Measurements from ENCODE around the gene LRRC57.

The LRRC57 gene

DNA sequence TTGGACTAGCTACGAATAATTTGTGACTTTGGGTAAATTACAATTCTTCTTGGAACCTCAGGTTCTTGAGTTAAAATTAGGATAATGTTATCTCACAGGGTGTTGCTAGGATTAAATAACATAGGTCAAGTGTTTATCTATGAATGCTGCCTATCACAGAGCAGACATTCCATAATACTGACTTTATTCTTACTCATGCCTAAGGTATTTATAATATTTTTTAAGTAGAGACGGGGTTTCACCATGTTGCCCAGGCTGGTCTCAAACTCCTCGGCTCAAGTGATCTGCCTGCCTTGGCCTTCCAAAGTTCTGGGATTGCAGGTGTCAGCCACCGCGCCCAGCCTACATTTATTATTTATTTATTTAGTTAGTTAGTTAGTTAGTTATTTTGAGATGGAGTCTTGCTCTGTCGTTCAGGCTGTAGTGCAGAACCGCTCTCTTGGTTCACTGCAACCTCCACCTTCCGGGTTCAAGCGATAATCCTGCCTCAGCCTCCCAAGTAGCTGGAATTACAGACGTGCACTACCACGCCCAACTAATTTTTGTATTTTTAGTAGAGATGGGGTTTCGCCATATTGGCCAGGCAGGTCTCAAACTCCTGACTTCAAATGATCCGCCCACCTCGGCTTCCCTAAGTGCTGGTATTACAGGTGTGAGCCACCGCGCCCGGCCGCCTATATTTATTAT is 56.9 kb downstream of the LRRC57 start:
- peaks cover 9% of the 10 kb centered on the region for H3K27me3 Mint-ChIP-seq (ENCODE audit: low read depth, poor library complexity)
- peak overlapping the region; percentile 99 for H3K27ac Mint-ChIP-seq
- H3K36me3 Mint-ChIP-seq (ENCODE audit: low read depth): peaks cover 5% of the 10 kb centered on the region
- DNase-seq: no peak
- TF ChIP-seq, protein P1, sequence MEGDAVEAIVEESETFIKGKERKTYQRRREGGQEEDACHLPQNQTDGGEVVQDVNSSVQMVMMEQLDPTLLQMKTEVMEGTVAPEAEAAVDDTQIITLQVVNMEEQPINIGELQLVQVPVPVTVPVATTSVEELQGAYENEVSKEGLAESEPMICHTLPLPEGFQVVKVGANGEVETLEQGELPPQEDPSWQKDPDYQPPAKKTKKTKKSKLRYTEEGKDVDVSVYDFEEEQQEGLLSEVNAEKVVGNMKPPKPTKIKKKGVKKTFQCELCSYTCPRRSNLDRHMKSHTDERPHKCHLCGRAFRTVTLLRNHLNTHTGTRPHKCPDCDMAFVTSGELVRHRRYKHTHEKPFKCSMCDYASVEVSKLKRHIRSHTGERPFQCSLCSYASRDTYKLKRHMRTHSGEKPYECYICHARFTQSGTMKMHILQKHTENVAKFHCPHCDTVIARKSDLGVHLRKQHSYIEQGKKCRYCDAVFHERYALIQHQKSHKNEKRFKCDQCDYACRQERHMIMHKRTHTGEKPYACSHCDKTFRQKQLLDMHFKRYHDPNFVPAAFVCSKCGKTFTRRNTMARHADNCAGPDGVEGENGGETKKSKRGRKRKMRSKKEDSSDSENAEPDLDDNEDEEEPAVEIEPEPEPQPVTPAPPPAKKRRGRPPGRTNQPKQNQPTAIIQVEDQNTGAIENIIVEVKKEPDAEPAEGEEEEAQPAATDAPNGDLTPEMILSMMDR (IDR thresholded peaks at IDR 0.05): no peak
- H3K4me3 Mint-ChIP-seq: peak overlapping the region; percentile 97
- no peaks in the 10 kb centered on the region for H3K9me3 Mint-ChIP-seq
- peaks cover 37% of the 10 kb centered on the region for H3K4me1 Mint-ChIP-seq

GRCh38 chr15:42490671-42491538 is 57.7 kb downstream of the LRRC57 start, which contains the start of gene ZNF106:
Gene ZNF106, minus strand, starts transcription at chr15:42491141. Its CDS starts 18,852 bp downstream, at chr15:42472289.
- peaks cover 9% of the 10 kb centered on the region for H3K27me3 Mint-ChIP-seq (ENCODE audit: low read depth, poor library complexity)
- peak within 1 kb of the TSS; percentile 97 for H3K4me3 Mint-ChIP-seq
- DNase-seq: peak; percentile 91

GRCh38 chr15:42490291-42490670 is 58.3 kb downstream of the LRRC57 start:
- peak overlapping the region; percentile 99 for H3K27ac Mint-ChIP-seq
- TF ChIP-seq, protein P1 (IDR thresholded peaks at IDR 0.05): no peak
- peak overlapping the region; percentile 97 for H3K4me3 Mint-ChIP-seq
- peaks cover 9% of the 10 kb centered on the region for H3K27me3 Mint-ChIP-seq (ENCODE audit: low read depth, poor library complexity)
- peaks cover 26% of the 10 kb centered on the region for H3K4me1 Mint-ChIP-seq
- DNase-seq: no peak
- H3K36me3 Mint-ChIP-seq (ENCODE audit: low read depth): peaks cover 5% of the 10 kb centered on the region
- H3K9me3 Mint-ChIP-seq: no peaks in the 10 kb centered on the region

More at GRCh38 chr15:42490671-42491538, 57.7 kb downstream of the LRRC57 start, which contains the start of gene ZNF106:
- Mint-ChIP-seq H3K27ac (peak within 1 kb of the TSS; percentile 99), H3K9me3 (no peaks in the 10 kb centered on the region), H3K4me1 (peaks cover 29% of the 10 kb centered on the region), H3K36me3 (ENCODE audit: low read depth) (peaks cover 5% of the 10 kb centered on the region)
- TF ChIP-seq, protein P1 (IDR thresholded peaks at IDR 0.05): no peak
